GM12873 (cell line): ENCODE data around the gene DCX.

Source experiments
- TF ChIP-seq, protein P1 (sequence below): IDR thresholded peaks from 2 replicates; pipeline ENCODE4 v1.5.1; 2012; ENCODE audit warnings: low read depth, mild to moderate bottlenecking, moderate library complexity, low read length, control low read depth; ENCODE audit not compliant: insufficient read depth; ENCODE audit errors: missing control alignments

Gene DCX

GRCh38 chrX:111283446-111283845 is 128.5 kb downstream of the DCX start:
- TF ChIP-seq, protein P1, sequence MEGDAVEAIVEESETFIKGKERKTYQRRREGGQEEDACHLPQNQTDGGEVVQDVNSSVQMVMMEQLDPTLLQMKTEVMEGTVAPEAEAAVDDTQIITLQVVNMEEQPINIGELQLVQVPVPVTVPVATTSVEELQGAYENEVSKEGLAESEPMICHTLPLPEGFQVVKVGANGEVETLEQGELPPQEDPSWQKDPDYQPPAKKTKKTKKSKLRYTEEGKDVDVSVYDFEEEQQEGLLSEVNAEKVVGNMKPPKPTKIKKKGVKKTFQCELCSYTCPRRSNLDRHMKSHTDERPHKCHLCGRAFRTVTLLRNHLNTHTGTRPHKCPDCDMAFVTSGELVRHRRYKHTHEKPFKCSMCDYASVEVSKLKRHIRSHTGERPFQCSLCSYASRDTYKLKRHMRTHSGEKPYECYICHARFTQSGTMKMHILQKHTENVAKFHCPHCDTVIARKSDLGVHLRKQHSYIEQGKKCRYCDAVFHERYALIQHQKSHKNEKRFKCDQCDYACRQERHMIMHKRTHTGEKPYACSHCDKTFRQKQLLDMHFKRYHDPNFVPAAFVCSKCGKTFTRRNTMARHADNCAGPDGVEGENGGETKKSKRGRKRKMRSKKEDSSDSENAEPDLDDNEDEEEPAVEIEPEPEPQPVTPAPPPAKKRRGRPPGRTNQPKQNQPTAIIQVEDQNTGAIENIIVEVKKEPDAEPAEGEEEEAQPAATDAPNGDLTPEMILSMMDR = no peak

DNA sequence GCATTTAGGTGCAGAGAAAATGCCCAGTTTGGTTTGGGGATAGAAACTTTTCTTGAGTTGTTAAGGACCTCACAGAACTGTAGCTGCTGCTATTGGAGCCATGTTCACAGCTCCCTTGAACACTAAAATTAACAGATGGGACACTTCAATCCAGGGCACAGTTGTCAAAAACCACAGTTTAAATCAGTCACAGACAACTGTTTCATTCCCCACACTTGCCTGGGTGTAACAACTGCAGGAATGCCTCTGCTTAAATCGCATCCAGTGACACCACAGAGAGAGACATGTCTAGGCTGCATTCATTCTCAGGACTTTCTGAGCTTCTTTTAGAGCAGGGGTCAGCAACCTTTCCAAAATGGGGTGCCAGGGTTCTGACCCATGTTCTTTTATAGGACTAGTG is 129.0 kb downstream of the DCX start:
- TF ChIP-seq, protein P1 = no peak

DNA sequence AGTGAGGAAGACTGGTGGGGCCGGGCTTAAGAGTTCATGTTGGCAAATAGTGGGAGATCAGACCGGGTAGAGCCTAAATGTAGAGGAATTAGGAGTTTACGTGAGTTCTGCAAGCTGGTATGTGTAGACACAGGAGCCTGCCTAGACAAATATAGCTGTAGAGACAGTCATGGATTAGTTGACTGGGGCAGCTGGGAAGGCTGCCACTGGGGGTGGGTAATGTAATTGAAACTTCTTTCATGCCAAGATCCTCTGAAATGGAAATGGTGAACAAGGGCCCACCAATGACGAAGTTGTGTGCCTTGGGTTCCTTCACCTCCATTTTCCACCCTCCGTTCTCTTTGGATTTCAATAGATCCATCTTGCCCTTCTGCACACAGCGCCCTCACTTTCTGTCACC is 129.9 kb downstream of the DCX start:
- TF ChIP-seq, protein P1 = no peak

DNA sequence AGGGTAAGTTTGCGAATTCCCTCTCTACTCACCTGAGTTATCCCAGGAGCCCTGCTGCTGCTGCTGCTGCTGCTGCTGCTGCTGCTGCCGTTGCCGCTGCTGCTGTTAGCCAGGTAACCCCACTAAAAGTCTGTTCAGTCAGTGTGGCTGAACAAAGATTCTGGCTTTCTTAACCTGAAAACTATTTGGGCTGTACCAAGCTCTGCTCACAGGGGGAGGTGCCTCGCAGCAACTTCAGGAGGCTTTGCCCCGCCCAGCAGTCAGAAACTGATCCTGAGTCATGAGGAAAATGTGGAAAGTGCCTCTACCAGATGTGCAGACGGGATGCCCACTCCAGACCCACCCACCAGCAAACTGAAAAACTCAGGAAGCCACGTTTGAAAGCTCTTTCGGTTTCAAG is 141.7 kb downstream of the DCX start, which contains the start of gene CAPN6:
Gene CAPN6, minus strand, starts transcription at position 145 of the 400 bp plus-strand sequence. CDS start 6,547 bp downstream, outside the sequence.
- TF ChIP-seq, protein P1 = no peak

DNA sequence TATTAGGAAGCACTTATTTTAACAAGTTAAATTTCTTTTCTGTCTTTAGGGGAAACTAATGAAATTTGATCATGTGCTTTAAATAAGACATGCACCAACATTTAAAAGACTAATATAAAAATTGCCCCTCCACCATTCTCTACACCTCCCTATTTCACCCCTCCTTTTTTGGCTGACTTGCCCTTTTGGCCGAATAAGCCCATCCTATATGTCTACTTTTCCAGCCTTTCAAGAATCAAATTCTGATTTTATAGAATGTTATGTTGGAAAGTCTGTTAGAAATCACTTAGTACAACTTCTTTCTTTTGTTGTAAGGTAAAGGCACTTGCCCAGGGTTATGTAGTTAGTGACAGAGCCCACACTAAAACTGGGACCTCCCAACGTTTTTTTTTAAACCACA is 143.5 kb downstream of the DCX start:
- TF ChIP-seq, protein P1 = no peak

- TF ChIP-seq, protein P1 = no peak
These were observed 146.5 kb downstream of the DCX start for GRCh38 chrX:111265486-111265885.

GRCh38 chrX:111264385-111264784 is 147.6 kb downstream of the DCX start:
- TF ChIP-seq, protein P1 = no peak
